ENCODE results near the gene KRT6B.

DNA sequence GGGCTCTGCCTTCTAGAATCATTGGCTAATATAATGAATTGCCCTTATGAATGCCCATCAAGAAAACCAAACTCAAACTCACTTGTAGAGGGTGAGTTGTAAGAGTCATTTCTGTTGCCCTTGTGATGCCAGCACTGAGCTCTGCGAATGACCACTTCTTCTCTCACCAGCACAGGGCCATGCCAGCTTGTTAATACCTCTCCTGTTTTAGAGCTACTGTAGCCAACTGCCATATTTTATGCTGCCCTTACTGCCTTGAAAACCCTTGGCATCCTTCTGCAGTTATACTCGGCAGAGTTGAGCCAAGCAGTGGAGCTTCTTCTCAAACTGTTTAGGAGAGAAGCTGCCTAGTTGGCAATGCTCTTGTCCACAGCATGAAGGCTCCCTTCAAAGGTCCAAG is 25.9 kb downstream of the KRT6B start:
- TF ChIP-seq, protein P1, sequence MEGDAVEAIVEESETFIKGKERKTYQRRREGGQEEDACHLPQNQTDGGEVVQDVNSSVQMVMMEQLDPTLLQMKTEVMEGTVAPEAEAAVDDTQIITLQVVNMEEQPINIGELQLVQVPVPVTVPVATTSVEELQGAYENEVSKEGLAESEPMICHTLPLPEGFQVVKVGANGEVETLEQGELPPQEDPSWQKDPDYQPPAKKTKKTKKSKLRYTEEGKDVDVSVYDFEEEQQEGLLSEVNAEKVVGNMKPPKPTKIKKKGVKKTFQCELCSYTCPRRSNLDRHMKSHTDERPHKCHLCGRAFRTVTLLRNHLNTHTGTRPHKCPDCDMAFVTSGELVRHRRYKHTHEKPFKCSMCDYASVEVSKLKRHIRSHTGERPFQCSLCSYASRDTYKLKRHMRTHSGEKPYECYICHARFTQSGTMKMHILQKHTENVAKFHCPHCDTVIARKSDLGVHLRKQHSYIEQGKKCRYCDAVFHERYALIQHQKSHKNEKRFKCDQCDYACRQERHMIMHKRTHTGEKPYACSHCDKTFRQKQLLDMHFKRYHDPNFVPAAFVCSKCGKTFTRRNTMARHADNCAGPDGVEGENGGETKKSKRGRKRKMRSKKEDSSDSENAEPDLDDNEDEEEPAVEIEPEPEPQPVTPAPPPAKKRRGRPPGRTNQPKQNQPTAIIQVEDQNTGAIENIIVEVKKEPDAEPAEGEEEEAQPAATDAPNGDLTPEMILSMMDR (IDR thresholded peaks at IDR 0.05 in 2 of 3, conservative IDR thresholded peaks at IDR 0.05 in 1 of 3; ENCODE audit: borderline replicate concordance in 1 of 3, insufficient read depth in 1 of 3, low read depth in 2 of 3, low read length in 2 of 3), result no peak
- TF ChIP-seq EZH2 (IDR thresholded peaks at IDR 0.05) (no peak), SP1 (IDR thresholded peaks at IDR 0.05; ENCODE audit: low read depth) (no peak), SRF (IDR thresholded peaks at IDR 0.05; ENCODE audit: low read depth) (no peak), EZH2phosphoT487 (IDR thresholded peaks at IDR 0.05; ENCODE audit: borderline replicate concordance) (no peak)
- TF ChIP-seq, protein P2, sequence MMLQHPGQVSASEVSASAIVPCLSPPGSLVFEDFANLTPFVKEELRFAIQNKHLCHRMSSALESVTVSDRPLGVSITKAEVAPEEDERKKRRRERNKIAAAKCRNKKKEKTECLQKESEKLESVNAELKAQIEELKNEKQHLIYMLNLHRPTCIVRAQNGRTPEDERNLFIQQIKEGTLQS (IDR thresholded peaks at IDR 0.05), result no peak
